GM23338 (cell line): Measurements from ENCODE around the gene AZIN2. TPM values are rescaled to one million over a fixed set of nuclear protein-coding genes. Genes with fewer than 3 reads are reported as not detected.

Source experiments
- ATAC-seq: fragments of 200-7000 bp; cut with Tn5 transposase; 3 replicates; pipeline ENCODE4 v1.9.1; 2020
- DNase-seq: peaks from one replicate; pipeline ENCODE4 v3.0.0-alpha.2; 2015; ENCODE audit warnings: low spot score
- H2AFZ ChIP-seq: fragments of 200-600 bp; sonication (generic); 2 replicates; pipeline ENCODE4 v1.8.0; 2016; ENCODE audit warnings: antibody characterized with exemption, mild to moderate bottlenecking, moderate library complexity
- H3F3A ChIP-seq: fragments of 200-600 bp; sonication (generic); replicated peaks from 2 replicates; pipeline ENCODE4 v1.8.0; 2017; ENCODE audit warnings: antibody characterized with exemption, mixed run types, low read depth
- H3K27ac ChIP-seq: fragments of 200-600 bp; sonication (generic); 2 replicates; pipeline ENCODE4 v1.6.1; 2016; ENCODE audit warnings: low read depth
- H3K27me3 ChIP-seq: fragments of 200-600 bp; sonication (generic); 2 replicates; pipeline ENCODE4 v1.8.0; 2016; ENCODE audit warnings: mild to moderate bottlenecking, mixed run types, moderate library complexity; ENCODE audit not compliant: insufficient read depth
- H3K36me3 ChIP-seq: fragments of 200-600 bp; sonication (generic); 2 replicates; pipeline ENCODE4 v1.8.0; 2016; ENCODE audit warnings: mild to moderate bottlenecking; ENCODE audit not compliant: insufficient read depth
- H3K4me1 ChIP-seq: fragments of 200-600 bp; sonication (generic); 2 replicates; pipeline ENCODE4 v1.8.0; 2016; ENCODE audit warnings: mild to moderate bottlenecking, moderate library complexity; ENCODE audit not compliant: insufficient read depth
- H3K4me2 ChIP-seq: fragments of 200-600 bp; sonication (generic); 2 replicates; pipeline ENCODE4 v1.7.1; 2017; ENCODE audit warnings: mixed run types
- H3K4me3 ChIP-seq: fragments of 200-600 bp; sonication (generic); 2 replicates; pipeline ENCODE4 v1.6.1; 2016; ENCODE audit warnings: mixed run types
- H3K79me2 ChIP-seq: fragments of 200-600 bp; sonication (generic); replicated peaks from 2 replicates; pipeline ENCODE4 v1.8.0; 2017; ENCODE audit warnings: mild to moderate bottlenecking; ENCODE audit not compliant: insufficient read depth
- H3K9me2 ChIP-seq: fragments of 200-600 bp; sonication (generic); 2 replicates; pipeline ENCODE4 v1.8.0; 2017; ENCODE audit not compliant: insufficient read depth
- H4K20me1 ChIP-seq: fragments of 200-600 bp; sonication (generic); replicated peaks from 2 replicates; pipeline ENCODE4 v1.8.0; 2017; ENCODE audit warnings: mild to moderate bottlenecking; ENCODE audit not compliant: insufficient read depth
- H3K27ac Mint-ChIP-seq: 2 replicates; pipeline ENCODE4 v1.8.0; 2020; ENCODE audit warnings: inconsistent platforms, mild to moderate bottlenecking, moderate library complexity, mixed read lengths
- H3K27me3 Mint-ChIP-seq: 3 replicates; pipeline ENCODE4 v1.8.0; 2022; ENCODE audit warnings: low read depth, mild to moderate bottlenecking, moderate library complexity, mixed read lengths, inconsistent platforms; ENCODE audit not compliant: insufficient read depth, poor library complexity
- H3K36me3 Mint-ChIP-seq: 3 replicates; pipeline ENCODE4 v1.8.0; 2021; ENCODE audit warnings: low read depth, mild to moderate bottlenecking, inconsistent platforms, moderate library complexity, mixed read lengths
- H3K4me1 Mint-ChIP-seq: 3 replicates; pipeline ENCODE4 v1.8.0; 2020; ENCODE audit warnings: mild to moderate bottlenecking, inconsistent platforms, mixed read lengths
- H3K4me3 Mint-ChIP-seq: 3 replicates; pipeline ENCODE4 v1.8.0; 2021; ENCODE audit warnings: moderate library complexity, mild to moderate bottlenecking, inconsistent platforms, mixed read lengths
- H3K9me3 Mint-ChIP-seq: 3 replicates; pipeline ENCODE4 v1.8.0; 2020; ENCODE audit warnings: moderate library complexity, mild to moderate bottlenecking, inconsistent platforms, mixed read lengths
- CREB1 ChIP-seq: fragments of 250-450 bp; sonication (Bioruptor Pico); IDR thresholded peaks from 2 replicates; pipeline ENCODE4 v1.5.0; 2020; ENCODE audit warnings: low read depth, mild to moderate bottlenecking, moderate library complexity
- EZH2 ChIP-seq: fragments of 200-600 bp; sonication (generic); IDR thresholded peaks from one replicate; pipeline ENCODE4 v1.8.0; 2017; ENCODE audit warnings: antibody characterized with exemption, mild to moderate bottlenecking, low read depth; ENCODE audit not compliant: unreplicated experiment
- POLR2AphosphoS5 ChIP-seq: IDR thresholded peaks from 2 replicates; pipeline ENCODE4 v1.6.1; 2016; ENCODE audit warnings: antibody characterized with exemption, low read depth
- ZNF114 ChIP-seq: fragments of 250-450 bp; sonication (Bioruptor Pico); IDR thresholded peaks from 2 replicates; pipeline ENCODE4 v1.5.0; 2020; ENCODE audit warnings: mild to moderate bottlenecking, moderate library complexity
- ZNF462 ChIP-seq: fragments of 250-450 bp; sonication (Bioruptor Pico); IDR thresholded peaks from 2 replicates; pipeline ENCODE4 v1.5.0; 2020; ENCODE audit warnings: mild to moderate bottlenecking, moderate library complexity
- polyA plus RNA-seq: library from polyadenylated mRNA; unstranded; fragments of >200 nt; fragmentation: Nextera tagmentation; extraction: Ambion mirVana; gene quantifications from 2 replicates; pipeline ENCODE4 v1.2.1, GENCODE V29; 2016
- total RNA-seq: library from RNA; depleted of rRNA; stranded (reverse); fragments of >200 nt; shearing (Covaris generic); gene quantifications from 2 replicates; pipeline ENCODE4 v1.2.3, GENCODE V29; 2014
- TF ChIP-seq, protein P1 (sequence below), 2 experiments: fragments of 200-600 bp in 1 of 2; sonication (generic) in 1 of 2; conservative IDR thresholded peaks; 2 replicates each; pipeline versions ENCODE4 v1.5.1 to v1.6.1; 2016 to 2017; ENCODE audit warnings: antibody characterized with exemption in 2 of 2, low read depth in 2 of 2, mild to moderate bottlenecking in 2 of 2, moderate library complexity in 1 of 2

Gene AZIN2
- total and polyA plus RNA-seq, 2 experiments from 2014 or later = 0.37 to 1.2 TPM

DNA sequence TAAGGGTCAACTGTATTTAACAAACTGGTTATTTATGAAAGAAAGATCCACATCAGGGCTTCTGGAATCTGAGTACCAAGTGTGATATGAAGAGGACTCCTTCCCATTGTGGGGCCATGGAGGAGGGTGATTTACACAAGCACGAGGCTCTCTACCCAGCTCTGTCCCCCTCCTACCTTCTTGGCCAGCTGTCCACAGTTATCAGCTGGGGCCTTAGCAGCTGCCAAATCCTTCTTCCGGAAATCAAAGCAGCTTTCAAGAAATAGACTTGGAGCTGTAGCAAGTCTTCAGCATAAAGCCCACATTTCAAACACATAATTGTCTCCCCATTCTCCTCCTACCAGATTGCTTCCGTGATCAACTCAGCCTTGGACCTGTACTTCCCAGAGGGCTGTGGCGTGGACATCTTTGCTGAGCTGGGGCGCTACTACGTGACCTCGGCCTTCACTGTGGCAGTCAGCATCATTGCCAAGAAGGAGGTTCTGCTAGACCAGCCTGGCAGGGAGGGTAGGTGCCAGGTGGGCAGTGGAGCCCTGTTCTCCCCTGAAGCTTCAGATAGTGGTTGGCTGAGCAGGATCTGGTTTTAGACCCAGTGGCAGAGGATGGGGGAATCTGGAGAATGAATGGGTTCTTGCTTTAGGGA is 15.5 kb downstream of the AZIN2 start:
- ATAC-seq = no peak
- Histone ChIP-seq H2AFZ (no peak overlapping the region), H3F3A (no peaks in the 10 kb centered on the region), H4K20me1 (no peaks in the 10 kb centered on the region), H3K27me3 (no peaks in the 10 kb centered on the region), H3K4me3 (no peak overlapping the region), H3K36me3 (no peaks in the 10 kb centered on the region), H3K4me2 (no peak overlapping the region), H3K9me2 (no peaks in the 10 kb centered on the region), H3K79me2 (no peaks in the 10 kb centered on the region), H3K4me1 (peaks cover 10% of the 10 kb centered on the region; the same call in 1 of the 2 replicates), H3K27ac (no peak overlapping the region)
- Mint-ChIP-seq H3K27ac (no peak overlapping the region), H3K36me3 (no peaks in the 10 kb centered on the region), H3K27me3 (peaks cover 20% of the 10 kb centered on the region), H3K4me1 (peaks cover 18% of the 10 kb centered on the region), H3K9me3 (no peaks in the 10 kb centered on the region), H3K4me3 (no peak overlapping the region)
- no peak for TF ChIP-seq ZNF114 (CRISPR knock-in tag)
- TF ChIP-seq CREB1 (CRISPR knock-in tag) = no peak
- TF ChIP-seq, protein P1, sequence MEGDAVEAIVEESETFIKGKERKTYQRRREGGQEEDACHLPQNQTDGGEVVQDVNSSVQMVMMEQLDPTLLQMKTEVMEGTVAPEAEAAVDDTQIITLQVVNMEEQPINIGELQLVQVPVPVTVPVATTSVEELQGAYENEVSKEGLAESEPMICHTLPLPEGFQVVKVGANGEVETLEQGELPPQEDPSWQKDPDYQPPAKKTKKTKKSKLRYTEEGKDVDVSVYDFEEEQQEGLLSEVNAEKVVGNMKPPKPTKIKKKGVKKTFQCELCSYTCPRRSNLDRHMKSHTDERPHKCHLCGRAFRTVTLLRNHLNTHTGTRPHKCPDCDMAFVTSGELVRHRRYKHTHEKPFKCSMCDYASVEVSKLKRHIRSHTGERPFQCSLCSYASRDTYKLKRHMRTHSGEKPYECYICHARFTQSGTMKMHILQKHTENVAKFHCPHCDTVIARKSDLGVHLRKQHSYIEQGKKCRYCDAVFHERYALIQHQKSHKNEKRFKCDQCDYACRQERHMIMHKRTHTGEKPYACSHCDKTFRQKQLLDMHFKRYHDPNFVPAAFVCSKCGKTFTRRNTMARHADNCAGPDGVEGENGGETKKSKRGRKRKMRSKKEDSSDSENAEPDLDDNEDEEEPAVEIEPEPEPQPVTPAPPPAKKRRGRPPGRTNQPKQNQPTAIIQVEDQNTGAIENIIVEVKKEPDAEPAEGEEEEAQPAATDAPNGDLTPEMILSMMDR (conservative IDR thresholded peaks at IDR 0.05; ENCODE audit: low read depth in 2 of 2) = no peak
- no peak for TF ChIP-seq ZNF462
- TF ChIP-seq POLR2AphosphoS5 = no peak
- no peak for TF ChIP-seq EZH2
- no peak for DNase-seq
